ENCODE data around the gene TMCO4.

DNA sequence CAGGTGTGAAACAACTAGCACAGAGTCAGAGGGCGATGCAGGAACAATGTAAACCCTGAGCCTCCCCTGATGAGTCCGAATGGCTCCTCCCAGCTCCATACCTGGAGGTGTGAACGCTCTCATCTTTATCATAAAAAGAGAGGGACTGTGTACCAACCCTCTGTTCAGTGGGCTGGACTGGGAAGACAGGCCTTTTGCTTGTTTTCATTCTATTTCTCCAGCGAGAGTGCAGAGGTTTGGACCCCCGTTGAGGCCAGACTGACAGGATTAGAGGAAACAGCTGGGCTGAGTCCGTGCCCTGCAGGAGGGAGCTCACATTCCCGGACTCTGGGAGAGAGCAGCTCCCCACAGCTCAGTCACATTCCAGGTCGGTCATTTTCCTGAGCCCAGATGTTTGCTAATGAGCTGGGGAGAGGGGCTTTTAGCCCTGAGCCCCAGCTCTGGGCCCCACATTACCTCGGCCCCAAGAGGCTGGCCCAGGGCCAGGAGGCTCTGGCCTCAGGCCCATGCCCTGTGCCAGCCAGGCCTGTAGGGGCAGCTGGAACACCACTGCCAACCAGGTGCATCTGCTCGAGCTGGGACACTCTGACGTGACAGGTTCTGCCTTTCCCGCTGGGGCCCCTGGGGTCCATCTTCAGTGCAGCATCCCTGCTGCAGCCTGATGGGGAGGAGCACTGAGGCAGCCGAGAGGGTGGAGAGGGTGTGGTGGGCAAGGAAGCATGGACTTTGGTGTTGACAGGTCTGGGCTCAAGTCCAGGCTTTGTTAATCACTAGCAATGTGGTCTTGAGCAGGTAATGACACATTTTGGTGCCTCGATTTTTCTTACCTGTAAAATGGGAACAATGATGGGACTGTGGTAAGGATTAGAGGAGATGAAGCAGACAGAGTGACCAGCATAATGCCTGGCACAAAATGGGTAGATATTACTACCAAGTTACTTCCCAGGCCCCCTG lies 159.1 kb downstream of the TMCO4 start:
- TF ChIP-seq, protein P1, sequence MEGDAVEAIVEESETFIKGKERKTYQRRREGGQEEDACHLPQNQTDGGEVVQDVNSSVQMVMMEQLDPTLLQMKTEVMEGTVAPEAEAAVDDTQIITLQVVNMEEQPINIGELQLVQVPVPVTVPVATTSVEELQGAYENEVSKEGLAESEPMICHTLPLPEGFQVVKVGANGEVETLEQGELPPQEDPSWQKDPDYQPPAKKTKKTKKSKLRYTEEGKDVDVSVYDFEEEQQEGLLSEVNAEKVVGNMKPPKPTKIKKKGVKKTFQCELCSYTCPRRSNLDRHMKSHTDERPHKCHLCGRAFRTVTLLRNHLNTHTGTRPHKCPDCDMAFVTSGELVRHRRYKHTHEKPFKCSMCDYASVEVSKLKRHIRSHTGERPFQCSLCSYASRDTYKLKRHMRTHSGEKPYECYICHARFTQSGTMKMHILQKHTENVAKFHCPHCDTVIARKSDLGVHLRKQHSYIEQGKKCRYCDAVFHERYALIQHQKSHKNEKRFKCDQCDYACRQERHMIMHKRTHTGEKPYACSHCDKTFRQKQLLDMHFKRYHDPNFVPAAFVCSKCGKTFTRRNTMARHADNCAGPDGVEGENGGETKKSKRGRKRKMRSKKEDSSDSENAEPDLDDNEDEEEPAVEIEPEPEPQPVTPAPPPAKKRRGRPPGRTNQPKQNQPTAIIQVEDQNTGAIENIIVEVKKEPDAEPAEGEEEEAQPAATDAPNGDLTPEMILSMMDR (conservative IDR thresholded peaks at IDR 0.05; ENCODE audit: low read depth, low read length), result no peak
- TF ChIP-seq EZH2 (IDR thresholded peaks at IDR 0.05; ENCODE audit: borderline replicate concordance, low read depth, low read length, poor library complexity, severe bottlenecking), result no peak

Data from A673 (cell line).